GM11168 (cell line): Measurements from ENCODE around the gene LRBA.

Experiments used
- in situ Hi-C: fragments of 300-500 bp; cut with MboI; formaldehyde crosslinking; loops from one replicate; pipeline ENCODE4 v1.12.0; 2022; ENCODE audit warnings: low sequenced_read_pairs; ENCODE audit not compliant: unreplicated experiment

LRBA gene

DNA sequence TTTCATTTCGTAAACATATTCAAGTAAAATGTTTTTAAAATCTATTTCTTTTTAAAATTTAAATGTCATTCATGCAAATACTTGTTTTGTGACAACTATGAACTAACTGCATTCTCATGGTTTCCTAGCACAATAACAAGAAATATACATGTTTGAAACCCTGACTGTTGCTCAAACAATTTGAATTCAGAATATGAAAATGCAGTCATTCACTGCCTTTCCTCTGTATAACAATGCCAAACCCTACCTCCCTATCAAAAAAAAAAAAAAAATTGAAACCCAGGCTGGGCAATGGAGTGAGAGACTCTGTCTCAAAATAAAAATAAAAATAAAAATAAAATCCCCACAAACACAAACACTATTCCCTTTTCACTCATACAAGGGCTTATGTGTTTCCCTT is 391.0 kb downstream of the LRBA start:
- in situ Hi-C loops = no loop called here

DNA sequence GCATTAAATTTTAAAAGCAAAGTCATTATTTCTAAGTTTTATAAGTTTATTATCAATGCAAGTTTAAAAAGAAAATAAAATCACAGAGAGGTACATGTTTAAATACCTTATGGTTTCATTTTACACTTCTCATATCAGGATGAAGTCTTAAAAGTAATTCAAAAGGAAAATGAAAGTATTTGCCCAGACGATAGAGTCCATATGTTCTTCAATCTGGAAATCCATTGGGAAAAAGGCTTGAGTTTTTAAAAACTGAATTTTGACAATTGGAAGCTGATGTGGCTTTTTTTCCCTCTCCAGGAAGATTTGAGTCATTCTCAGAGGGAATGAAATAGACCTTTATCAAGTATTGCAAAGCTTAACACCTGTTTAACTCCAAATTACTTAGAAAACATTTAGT is 396.0 kb downstream of the LRBA start:
- in situ Hi-C loops = no loop called here

DNA sequence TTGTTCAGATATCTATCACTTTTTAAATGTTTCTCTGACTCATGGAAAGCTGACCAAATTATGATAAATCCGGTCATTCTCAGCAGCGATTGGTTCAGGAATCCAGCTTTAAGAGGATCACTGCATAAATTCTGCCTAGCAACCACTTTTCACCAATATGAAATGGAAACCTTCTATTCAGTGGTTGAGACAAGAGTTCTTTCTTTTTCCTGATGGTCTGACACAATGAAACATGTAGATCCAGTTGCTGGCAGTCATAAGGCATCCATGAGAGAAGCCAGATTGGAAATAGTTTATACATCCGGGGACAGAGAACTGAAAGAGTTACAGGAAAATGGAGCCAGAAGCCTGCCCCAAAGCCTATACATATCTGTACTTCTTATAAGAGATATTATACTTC is 406.0 kb downstream of the LRBA start:
- in situ Hi-C loops = no loop called here

DNA sequence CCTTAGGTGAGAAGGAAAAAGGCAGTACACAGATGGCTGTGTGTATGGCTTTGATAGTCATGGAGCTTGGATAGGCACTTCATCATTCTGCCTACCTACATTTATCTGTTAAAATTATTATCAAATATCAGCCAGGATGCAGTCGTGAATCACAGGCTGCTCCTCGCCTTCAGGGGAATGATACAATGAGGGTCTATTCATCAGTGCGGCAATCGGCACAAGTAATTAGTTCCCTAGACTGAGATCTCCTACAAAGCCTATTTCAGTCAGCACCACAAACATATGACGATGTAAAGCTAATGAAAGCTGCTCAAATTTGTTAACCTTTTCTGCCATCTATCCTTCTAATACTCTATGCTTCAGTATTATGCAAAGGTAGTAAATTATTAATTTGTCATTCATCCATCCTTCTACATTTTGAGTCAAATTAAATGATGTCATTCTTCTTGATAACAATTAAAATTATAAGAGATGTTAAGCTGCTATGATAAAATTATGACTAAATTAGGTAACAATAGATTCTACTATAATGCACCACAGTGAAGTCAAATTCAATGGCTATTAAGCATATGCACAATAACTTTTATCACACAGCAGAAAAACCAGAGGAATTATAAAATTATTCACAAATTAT is 414.2 kb downstream of the LRBA start:
- in situ Hi-C loops = no loop called here

DNA sequence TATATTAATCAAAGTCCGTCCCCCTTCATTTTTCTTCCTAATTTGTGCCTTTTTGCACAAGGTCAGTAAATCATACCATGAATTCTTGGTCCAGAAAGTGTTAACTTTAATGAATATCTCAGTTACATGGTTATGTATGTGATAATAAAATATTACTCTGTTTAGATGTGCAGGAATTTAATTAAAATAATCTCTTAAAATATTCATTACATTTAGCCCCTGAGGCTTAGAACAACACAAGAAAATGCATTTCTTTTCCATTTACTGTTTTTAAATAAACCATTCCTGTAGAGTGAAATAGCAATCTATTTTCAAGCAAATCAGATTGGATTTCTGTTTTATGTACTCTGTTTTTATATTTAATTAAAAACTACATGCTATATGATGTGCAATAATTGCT is 415.5 kb downstream of the LRBA start:
- in situ Hi-C loops = no loop called here

DNA sequence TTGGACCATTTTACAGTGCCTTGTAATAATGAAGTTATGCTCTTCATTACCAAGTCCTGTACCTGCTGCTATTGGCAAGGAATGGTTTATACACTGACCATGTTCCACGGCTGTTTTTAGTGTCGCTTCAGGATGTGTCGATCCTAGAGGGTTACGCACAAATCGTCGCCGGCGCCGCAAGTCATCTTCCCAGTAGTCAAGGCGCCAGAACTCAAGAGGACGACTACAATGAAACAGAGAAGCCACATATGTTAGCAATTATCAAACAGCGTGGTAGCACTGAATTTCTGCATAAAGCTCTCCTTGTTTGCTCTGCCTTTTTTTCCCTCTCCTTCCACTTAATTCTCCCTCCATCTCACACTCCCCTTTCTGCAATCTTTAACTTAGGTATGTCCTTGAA is 416.2 kb downstream of the LRBA start:
- in situ Hi-C loops = no loop called here

DNA sequence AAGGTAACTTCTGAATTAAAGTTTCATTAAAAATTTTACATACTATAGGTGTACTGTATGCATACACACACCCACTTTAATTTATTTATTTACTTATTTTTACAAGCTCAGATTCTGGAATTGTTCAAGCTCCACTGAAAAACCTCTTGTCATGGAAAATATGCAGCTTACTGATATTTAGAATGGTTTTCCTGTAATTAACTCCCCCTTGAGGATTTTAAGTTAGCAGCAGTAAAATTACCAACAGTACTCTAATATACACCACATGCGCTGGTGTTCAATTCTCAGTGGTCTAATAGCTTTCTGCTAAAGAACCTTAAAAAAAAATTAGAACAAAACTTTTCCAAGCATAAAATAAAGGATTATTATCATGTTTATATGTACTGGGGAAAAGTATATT is 421.1 kb downstream of the LRBA start:
- in situ Hi-C loops = no loop called here

DNA sequence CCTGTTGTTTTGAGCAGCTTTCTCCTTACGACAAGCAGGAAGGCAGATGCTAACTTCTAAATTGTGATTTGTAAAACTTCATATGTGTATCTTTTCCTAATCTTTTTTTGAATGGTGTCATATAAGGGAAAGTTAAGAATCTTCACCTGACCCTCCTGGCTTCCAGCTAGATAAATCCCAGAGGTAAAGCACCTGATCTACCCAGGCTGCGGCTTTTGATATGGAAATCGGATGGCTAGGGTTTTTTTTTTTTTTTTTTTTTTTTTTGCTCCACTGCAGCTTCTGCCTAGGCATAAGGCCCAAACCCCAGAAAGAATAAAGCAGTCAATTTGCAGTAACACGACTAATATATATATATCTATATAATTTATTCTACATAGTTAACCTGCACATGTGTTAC is 423.2 kb downstream of the LRBA start:
- in situ Hi-C loops = no loop called here

DNA sequence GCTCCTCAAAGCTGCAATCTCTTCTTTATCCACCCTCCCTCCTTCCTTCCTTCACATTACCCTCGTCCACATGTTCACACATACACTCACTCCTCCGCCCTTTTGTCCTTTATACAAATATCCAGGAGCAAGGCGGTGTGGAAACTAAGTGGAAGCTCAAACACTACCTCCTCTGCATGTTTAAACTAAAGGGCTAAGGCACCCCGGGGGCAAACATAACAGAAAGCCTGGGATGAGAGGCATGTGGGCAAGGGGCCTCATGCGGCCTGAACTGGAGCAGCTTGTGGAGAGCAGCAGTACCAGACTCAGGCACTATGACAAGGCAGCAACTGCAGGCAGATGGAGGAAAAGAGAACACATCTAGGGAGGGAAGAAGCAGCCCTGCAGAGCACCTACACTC is 423.7 kb downstream of the LRBA start:
- in situ Hi-C loops = no loop called here

DNA sequence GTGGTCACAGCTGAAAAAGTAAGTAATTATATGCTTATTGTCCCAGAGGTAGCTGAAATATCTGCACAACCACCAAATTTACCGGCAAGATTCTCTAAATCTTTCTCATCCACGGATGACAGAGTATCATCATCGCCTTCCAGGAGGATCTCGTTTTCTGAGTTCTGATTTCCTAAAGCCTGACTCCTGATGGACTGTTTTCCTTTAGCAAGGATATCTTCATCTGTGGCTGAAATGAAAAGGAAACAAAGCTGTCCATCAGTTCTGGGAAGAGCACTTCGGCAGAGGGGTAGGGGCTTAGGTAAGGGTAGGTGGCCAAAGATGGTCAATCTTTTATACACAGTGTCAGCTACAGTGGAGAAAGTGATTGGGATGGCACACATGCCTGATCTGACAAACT is 424.5 kb downstream of the LRBA start:
- in situ Hi-C loops = no loop called here

DNA sequence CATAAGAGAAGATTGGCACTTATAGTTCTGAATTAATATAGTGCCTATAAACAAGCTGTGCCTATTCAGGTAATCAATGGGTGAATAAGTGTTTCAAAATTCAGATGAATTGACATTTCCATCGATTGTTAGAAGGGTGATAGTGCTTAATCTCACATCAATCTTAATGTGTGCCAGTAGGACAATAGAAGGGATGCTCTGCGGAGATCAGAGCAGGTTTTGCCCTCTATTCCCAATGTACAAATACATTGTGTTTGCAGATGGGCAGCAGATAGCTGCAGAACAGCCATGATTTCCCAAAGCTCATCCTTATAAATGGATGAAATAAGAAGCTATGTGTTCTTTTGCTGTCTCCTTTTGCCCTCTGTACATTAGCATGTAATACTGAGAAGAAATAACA is 425.9 kb downstream of the LRBA start:
- in situ Hi-C loops = no loop called here

DNA sequence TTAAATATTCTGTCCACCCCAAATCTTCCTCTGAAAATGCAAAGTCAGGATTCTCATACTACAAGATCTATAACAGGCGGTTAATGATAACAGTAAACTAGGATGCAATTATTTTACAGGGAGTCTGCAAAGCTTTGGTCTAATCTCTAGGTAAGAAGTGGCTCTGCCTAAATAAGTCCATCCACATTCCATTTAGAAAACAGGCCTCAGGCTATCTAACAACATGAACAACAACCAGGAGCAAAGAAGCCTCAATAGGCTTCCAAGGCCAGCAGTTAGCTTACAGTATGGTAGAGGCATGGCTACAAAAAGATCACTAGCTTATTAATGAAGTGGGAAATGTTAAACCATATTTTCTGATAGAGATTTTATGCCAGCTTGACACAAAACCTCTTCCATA is 426.8 kb downstream of the LRBA start:
- in situ Hi-C loops = no loop called here

DNA sequence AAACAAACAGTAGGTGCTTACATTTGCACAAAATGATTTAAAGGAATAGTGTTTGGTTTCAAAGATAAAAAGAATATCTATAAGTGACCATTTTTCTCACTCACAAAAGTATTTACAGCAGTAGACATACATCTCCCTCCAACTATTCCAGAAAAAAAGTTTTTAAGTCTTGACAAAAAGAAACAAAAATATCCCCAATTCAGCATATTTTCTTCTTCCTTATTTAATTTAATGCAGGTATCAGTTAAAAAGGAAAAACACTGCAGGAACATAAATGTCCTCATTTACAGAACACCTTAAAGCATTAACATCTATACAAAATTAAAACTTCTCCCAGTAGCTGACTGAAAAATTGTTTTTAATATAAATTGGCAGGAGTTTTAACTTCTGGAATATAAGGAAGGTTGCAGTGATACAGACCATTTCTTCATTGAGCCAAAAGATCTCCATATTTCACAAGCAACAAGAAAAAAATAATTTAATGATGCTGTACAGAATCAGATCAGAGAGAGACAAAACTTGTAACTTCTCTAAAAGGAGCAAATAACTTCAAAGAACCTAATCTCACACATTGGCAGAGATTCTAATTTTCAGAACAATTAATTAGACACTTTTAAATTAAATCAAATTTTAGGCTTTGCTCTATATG is 428.8 kb downstream of the LRBA start:
- in situ Hi-C loops = no loop called here

DNA sequence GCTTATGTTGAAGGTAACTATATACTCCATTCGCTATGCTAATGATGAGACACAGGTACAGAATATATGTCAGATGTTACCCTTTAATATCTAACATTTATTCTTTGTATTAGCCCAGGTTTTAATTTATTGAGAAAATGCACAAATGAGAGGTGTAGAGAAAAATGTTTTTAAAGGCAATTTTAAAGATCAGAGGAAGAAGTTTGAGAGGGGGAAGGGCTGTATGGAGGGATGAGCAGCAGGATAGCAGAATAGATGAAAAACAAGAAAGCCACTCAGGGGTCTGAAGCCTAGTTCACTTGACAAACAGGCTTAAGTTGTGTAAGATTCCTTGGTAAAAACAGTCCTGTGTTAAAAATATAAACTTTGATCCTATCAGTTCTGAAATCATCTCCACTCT is 429.5 kb downstream of the LRBA start:
- in situ Hi-C loops = no loop called here

DNA sequence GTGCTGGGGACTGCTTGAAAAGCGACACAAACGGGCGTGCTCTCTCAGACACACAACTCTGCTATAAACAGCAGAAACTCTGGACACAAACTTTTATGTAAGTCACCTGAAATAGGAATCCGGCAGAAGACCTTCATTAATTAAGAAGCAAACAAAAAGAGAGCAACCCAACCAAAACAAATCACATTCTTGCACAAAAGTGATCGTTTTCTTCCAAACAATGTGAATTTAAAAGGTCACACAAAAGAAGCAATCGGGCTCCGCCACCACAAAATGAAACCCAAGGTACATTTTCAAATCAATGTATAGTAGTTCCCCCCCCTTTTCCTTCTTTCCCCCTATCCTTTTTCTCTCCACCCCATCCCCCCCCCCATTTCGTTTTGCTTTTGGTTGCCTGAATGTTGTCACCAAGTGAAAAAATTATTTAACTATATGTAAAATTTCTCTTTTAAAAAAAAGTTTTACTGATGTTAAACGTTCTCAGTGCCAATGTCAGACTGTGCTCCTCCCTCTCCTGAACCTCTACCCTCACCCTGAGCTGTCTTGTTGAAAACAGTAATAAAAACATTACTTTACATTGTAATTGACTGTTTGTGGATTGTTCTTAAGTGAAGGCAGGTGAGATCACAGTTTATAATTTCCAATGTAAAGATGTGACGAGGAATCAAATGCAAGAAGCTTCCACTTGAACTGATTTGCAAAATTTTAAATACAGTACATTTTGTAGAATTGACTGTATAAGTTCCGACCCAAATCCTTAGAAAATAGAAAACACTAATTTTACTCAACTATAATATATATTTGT is 430.8 kb downstream of the LRBA start:
- in situ Hi-C loops = no loop called here

DNA sequence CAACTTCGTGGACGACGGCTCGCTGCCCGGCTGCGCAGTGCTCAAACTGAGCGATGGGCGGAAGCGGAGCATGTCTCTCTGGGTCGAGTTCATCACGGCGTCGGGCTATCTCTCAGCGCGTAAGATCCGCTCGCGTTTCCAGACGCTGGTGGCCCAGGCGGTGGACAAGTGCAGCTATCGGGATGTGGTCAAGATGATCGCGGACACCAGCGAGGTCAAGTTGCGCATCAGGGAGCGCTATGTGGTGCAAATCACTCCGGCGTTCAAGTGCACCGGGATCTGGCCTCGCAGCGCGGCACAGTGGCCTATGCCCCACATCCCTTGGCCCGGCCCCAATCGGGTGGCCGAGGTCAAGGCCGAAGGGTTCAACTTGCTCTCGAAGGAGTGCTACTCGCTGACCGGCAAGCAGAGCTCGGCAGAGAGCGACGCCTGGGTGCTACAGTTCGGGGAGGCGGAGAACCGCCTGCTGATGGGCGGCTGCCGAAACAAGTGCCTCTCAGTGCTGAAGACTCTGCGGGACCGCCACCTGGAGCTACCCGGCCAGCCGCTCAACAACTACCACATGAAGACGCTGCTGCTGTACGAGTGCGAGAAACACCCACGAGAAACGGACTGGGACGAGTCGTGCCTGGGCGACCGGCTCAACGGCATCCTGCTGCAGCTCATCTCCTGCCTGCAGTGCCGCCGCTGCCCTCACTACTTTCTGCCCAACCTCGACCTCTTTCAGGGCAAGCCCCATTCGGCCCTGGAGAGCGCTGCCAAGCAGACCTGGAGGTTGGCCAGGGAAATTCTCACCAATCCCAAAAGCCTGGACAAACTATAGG is 431.6 kb downstream of the LRBA start:
- in situ Hi-C loops = no loop called here

DNA sequence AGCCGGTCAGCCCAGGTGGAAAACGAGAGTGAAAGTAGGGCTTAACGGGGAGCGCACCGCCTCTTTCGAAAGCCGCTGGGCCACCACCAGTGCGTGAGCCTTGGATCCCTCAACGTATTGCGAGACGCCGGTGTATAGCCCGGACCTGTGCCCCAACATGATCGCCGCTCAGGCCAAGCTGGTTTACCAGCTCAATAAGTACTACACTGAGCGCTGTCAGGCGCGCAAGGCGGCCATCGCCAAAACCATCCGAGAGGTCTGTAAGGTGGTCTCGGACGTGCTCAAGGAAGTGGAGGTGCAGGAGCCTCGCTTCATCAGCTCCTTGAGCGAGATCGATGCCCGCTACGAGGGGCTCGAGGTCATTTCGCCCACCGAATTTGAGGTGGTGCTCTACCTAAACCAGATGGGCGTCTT is 432.2 kb downstream of the LRBA start:
- in situ Hi-C loops = no loop called here

DNA sequence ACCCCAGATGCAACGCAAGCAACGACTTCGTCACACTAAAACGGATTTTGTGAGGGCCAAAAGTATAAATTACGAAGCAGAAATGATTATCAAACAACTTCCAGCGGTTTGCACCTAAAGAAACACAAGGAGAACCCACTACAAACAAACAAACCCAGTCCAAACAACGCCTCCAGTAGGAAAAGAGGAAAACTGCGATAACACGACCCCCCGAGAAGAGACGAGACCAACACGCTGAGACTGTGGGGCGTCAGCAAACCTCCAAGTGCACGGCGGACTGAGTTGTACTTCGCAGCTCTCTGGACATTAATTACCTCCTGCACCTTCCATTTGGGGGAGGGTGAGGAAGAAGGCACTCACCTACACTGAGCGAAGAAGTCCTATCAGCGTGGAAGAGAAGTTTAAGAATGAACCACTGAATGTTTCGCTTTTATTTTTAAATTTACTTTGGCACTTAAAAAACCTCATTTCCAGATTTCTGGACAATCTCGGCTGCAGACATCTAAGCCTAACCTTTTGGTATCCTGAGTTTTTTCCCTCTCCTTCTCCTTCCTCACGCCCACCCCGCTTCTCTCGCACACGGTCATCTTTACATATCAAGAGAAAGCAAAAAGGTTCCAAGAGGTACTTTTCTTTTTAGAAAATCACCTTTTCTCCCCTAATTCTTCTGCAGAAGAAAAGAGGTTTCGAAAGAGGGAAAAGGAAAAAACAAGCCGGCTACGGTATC is 432.8 kb downstream of the LRBA start, which contains the start of gene MAB21L2:
TSS of gene MAB21L2 (plus strand) at position 6 of the 727 bp plus-strand sequence. CDS start 879 bp downstream, outside the sequence.
- in situ Hi-C loops = no loop called here

DNA sequence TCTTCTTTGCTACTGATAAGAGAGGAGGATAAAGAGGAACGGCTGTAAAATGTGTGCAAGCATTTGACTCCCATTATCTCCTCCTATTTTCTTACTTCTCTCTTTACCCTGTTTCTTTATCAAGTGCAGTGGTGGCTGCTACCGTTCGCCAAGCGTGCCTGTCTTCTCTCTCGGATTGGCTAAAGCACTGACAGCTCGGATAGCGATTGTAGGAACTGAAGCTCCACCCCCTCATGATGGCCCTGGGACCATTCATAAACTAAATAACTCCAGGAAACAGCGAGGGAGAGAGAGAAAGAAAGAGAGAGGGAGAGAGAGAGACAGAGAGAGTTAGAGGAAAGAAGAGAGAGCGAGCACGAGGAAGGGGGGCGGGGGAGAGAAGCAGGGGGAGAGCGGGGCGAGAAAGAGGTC is 433.4 kb downstream of the LRBA start:
- in situ Hi-C loops = no loop called here

DNA sequence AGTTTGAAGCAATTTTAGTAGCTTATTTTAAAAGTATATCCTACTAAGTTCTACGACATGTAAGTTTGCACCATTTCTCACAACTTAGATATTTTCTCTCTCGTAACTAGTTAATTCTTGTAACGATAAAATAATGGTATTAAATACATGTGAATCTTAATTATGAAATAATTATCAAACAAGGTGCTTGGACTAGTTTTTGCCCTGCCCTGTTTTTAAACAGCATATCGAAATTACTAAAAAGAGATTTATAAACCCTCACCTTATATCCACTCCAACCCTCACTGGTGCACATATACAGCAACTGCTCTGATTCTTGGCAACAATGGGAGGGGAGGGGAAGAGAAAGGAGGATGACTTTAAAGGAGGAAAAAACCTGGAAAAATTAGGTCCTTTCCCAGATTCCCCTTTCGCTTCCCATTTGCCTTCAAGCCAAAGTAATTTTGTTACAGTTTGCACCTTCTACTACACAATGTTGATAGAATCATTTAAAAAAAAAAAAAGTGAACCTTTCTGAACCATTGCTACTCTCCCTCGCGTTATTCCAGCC is 434.0 kb downstream of the LRBA start:
- in situ Hi-C loops = no loop called here
